OCI-LY3 (cell line): ENCODE results near the gene TMCC2.

ENCODE experiments used
- CTCF ChIP-seq: fragments of 200-600, 300-600 bp; sonication (generic); IDR thresholded peaks from 2 replicates; pipeline ENCODE4 v1.5.1; 2014; ENCODE audit warnings: antibody characterized with exemption, low read length, low read depth
- EZH2phosphoT487 ChIP-seq: fragments of 200-600 bp; shearing (Covaris generic); IDR thresholded peaks from 2 replicates; pipeline ENCODE4 v1.6.1; 2018; ENCODE audit warnings: antibody characterized with exemption, mixed run types, low read depth

- no peak for TF ChIP-seq CTCF
- no peak for TF ChIP-seq EZH2phosphoT487
Observed at GRCh38 chr1:205275916-205276688, 48.4 kb downstream of the TMCC2 start.
